GM19193 (cell line): ENCODE data around the gene PNLIPRP2.

Experiments used
- POLR2A ChIP-seq: IDR thresholded peaks from 4 replicates; pipeline ENCODE4 v1.6.1; 2011; ENCODE audit not compliant: insufficient read depth, insufficient read length; ENCODE audit errors: extremely low read depth

Gene PNLIPRP2

DNA sequence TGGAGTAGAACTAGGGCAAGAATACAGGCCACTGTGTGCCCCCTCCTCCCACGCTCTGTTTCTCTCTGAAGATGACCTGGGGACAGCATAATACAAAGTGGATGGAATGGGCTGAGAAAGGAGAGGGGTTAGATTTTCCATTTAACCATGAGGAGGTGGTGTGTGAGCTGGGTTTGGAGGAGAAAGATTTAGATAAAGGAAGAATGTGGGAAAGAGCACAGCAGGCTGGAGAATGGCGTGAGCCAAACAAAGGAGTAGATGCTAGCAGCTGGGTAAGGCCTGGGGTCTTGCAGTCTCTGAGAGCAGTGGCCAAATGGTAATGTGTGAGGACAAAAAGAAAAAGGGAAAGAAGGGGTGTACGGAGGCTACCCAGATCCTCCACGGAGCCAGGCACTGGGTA, 8.6 kb downstream of the PNLIPRP2 start:
- no peak for TF ChIP-seq POLR2A

DNA sequence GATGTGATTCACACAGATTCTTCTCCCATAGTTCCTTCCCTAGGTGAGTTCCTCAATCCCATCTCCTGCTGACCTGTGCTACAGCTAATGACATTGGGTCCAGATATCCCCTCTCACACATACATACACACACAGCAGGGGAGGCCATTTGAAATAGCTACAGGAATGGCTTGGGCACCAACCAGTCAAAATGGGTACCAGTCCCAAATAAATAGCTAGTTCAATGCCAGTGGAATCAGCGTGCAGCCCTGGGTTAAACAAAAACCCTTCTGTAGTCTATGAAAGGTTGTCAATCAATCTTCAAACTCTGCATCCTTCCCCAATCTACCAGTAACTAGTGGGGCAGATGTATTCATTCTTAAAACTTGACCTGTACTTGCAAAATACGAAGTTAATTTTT, 9.3 kb downstream of the PNLIPRP2 start:
- TF ChIP-seq POLR2A = no peak

DNA sequence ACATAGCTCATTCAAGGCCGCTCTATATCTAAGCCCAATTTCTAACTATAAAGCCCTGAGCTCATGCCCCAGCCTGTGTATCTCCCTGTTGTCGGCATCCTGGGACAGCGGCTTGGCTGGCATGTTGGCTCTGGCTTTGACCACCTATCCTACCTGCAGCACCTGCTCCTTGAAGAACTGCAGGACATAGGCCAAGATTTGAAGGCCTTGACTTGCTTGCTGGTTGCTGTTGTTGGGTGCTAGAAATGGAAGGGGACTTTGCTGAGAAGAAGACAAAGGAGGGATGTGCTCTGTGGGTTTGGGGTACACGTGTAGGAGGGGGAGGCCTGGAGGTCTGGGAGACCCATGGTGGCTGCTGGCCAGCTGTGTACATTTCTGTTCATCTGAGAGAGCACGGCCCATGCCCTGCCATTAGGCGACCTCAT, 11.1 kb downstream of the PNLIPRP2 start:
- no peak for TF ChIP-seq POLR2A

DNA sequence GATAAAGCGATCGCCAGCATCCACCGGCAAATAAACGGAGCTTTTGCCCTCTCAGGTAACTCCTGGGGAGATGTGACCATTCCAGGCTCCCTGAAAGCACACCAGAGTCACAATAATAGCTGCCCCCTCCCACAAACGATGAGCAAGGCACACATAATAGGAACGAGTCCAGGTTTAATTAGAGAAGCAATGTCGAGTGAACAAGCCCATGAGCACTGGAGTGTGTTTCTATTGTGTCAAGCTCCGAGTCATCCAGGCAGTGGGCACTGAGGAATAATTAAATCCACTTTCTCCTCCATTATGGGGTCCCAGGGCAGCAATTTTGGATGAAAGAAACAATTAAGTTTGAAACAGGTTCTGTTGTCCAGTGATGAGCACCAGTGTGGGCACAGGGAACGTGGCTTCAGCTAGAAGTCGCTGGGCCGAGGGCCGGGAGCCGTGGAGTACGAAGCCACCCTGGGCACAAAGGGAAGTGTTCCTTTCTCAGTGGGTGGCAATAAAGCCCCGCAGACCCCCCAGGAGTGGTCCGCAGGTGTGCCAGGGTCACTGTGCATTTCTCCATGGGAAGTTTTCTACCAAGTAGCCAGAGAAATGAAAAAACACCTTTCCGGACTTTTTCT, 12.0 kb downstream of the PNLIPRP2 start:
- no peak for TF ChIP-seq POLR2A

DNA sequence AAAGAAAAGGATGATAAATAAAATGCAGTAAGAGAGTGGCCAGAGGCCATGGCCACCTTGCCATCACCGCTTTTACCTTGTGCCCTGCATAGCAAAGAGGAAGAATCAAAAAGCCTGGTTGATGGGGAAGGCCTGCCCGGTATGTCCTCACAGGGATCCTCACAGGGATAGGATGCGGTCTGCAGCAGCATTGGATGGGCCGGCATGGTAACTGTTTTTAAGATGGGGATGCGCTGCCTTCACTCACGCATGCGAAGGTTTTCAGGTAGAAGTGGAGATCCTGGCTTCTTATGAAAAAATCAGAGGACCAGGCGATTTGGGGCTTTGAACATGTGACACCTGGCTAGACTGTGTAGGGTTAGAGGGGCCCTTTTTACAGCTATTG, 12.5 kb downstream of the PNLIPRP2 start:
- no peak for TF ChIP-seq POLR2A

DNA sequence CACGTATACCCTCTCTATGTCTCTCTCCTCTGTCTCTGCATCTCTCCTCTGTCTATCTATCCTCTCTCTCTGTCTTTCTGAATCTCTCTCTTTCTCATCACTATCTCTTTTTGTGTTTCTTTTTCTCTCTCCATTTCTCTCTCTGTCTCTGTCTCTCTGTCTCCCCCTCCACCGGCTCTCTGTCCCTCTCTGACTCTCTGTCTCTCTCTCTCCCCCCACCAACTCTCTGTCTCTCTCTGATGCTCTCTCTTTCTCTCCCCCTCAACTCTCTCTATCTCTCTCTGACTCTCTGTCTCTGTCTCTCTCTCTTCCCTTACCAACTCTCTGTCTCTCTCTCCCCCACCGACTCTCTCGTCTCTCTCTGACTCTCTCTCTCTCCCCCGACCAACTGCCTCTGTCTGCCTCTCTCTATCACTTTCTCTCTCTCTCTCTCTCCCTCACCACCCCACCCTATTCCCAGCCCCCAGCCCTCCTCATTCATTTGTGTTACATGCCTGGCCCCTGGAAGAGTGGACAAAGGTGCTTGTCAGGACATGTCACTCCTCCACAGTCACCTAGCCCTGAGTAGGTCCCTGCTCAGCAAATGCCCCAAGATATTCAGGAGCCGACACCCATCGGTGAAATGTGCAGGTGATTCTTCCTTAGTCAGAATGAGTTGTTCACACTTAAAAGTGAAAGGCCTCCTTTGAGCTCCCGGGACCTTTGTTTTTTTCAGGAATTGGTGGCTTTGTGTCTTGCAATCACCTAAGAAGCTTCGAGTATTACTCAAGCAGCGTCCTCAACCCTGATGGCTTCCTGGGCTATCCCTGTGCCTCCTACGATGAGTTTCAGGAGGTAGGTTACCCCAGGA, 13.6 kb downstream of the PNLIPRP2 start:
- no peak for TF ChIP-seq POLR2A

DNA sequence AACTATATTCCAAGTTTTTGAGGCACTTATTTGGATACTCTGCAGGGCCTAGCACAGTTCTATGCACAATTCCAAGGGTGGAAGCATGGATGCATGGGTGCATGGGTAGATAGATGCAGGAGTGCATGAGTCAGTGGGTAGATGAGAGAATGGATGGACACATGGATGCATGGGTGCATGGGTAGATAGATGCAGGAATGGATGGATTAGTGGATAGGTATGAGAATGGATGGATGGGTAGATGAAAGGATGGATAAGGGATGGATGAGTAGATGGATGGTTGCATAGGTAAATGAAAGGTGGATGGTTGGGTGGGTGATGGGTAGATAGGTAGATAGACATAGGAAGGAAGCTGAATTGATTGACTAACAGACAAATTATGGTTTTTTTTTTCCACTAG, 15.6 kb downstream of the PNLIPRP2 start:
- TF ChIP-seq POLR2A = no peak

DNA sequence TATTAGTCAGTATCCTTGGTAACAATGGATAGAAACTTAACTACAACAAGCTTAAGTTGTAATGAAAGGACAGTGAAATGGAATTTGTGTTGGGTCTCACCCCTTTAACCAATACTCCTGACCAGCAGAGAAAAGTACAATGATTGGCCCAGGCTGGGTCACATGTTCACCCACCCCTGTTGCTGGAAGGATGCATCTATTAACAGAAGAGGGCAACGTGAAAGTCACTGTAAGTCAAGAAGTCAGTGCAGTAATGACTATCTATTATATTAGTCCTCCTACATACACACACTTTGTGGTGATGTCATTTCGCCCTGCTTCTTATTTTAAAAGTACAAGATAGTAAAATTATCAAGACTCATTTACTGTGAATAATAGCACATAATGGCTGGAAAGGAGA, 16.2 kb downstream of the PNLIPRP2 start:
- TF ChIP-seq POLR2A = no peak

DNA sequence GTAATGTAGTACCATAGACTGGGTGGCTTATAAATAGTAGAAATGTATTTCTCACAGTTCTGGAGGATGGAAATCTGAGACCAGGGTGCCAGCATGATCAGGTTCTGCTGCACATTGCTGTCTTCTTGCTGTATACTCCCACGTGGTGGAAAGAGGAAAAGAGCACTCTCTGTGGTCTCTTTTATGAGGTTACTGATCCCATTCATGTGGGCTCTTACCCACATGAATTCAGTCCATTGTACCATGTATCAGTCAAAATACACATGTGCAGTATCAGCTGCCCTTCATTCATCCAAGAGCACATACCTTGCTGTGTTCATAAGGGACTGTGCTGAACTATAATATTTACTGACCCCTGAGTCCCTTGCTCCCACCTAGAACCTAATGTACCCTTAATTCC, 17.1 kb downstream of the PNLIPRP2 start:
- no peak for TF ChIP-seq POLR2A

DNA sequence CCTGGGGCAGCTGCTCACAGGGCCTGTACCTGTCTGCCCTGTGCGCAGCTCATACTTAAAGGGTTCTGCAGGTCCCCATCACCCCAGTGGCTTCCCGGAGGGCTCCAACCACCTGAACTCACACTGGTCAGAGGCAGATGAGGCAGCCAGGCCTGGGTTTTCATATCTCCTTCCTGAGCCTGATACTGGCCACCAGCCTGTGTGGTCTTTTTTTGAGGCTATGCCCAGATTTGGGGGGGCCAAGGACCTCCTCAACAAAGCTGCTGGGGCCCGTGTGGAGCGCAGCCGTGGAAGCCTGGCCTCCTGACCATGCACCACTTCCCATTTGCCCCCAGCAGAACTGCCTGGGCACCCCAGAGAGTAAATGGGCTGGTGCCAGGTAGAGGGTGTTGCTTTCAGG, 25.7 kb downstream of the PNLIPRP2 start:
- no peak for TF ChIP-seq POLR2A

DNA sequence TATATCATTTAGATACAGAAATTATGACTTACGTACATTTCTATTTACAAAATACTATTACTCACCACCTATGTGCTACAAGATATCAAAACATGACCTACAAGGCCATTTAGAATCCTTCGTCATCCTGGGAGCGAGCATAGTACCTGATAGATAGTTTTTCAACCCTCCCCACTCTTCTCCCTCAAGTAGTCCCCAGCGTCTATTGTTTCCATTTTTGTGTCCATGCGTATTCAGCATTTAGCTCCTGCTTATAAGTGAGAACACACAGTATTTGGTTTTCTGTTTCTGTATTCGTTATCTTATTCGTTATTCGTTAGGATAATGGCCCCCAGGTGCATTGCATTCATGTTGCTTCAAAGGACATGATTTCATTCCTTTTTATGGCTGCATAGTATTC, 28.1 kb downstream of the PNLIPRP2 start:
- no peak for TF ChIP-seq POLR2A

DNA sequence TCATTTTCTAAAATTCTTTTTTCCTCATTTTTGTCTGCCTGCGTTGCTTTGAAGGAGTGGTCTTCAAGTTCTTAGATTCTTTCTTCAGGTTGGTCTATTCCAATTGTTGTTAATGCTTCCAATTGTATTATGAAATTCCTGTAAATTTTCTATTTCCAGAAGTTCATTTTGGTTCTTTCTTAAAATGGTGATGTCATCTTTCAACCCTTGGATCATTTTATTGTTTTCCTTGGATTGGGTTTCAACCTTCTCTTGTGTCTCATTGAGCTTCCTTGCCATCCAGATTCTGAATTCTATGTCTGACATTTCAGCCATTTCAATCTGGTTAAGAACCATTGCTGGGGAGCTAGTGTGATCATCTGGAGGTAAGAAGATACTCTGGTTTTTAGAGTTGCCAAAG, 33.1 kb downstream of the PNLIPRP2 start:
- no peak for TF ChIP-seq POLR2A

DNA sequence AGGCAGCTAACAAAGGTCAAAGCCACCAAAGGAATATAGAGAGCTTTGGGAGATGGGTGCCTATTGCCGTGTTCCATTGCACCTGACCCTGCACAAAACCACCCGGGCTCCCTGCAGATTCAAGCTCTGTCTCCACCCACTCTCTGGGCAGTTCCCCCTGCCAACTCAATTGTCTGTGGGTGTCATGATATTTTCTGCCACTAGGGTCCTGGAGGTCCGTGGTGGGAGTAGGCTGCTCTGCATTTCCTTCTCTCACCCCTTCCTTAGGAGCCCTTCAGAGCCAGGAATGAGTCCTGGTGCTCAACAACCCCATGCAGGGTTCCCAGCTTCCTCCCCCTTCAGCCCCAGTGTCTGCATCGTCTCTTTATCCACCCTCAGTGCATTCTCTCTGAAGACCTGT, 34.1 kb downstream of the PNLIPRP2 start:
- TF ChIP-seq POLR2A = no peak

DNA sequence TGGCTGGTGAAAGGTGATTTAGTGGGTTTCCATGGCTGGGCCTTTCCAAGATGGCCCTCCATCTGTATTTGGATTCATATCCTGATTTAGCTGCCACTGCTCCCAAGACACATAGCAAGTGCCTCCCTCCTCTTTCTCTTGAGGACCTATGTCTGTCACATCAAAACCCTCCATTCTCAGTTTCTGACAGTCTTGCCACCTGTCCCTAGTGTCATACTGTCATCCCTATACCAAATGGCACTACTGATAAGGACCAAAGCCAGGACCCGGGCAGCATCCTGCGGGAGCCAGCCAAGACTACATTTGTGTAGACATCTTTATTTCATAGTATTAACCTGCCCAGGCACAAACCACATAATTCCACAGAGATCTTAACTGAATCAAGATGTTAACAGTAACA, 34.8 kb downstream of the PNLIPRP2 start:
- no peak for TF ChIP-seq POLR2A

DNA sequence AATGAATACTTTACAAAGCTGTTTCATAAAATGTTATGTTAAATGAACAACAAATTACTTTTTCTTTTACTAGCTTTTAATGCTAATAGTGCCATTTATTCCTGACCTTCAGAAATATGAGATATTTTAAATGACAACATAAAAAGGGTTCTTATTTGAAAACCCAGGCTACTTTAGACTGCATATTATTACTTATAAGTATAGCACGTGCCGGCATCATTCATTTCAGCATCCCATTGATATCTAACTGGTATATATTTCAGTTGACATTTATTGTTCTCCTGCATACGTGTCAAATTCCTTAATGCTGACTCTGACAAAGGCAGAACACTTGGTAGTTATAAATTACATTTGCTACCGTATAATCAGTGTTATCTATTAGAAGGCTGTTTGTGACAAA, 35.3 kb downstream of the PNLIPRP2 start:
- no peak for TF ChIP-seq POLR2A

DNA sequence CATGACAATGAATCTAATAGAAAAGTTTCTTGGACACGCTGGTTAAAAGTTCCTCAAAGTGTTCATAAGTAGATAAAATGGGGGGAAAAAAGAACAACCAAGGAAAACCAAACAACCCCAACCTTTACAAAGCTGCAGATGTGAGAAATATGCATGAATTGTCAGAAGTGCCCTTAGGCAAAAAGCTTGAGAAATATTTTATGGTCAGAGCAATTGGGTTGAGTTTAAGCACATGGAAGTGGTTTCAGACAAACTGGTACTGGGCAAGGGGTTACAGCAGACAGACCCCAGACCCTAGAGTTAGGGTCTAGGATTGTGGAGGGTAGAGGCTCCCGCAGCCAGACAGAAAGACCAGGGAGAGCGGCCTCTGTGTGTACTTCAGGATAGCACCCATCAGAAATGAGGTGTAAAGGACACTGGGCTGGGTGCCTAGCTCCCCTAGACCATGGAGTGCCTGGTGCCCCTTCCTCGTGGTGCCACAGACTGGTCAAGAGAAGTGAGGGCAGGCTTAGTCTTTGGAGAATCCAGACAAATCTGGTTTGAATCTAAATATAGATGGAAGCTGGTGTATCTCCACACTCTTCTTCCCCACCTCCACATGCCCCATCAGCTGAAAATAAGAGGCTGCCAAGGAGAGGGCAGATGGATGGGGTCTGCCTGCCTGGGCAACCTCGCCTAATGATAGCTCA, 37.3 kb downstream of the PNLIPRP2 start:
- no peak for TF ChIP-seq POLR2A
